Measurements from ENCODE around the gene AURKAIP1. TPM values are rescaled to one million over a fixed set of nuclear protein-coding genes. Genes with fewer than 3 reads are reported as not detected.

The AURKAIP1 gene
- polyA plus RNA-seq, 1 donor from 2014 or later = 104 TPM

GRCh38 chr1:1330366-1331067, 44.5 kb downstream of the AURKAIP1 start:
- no peak overlapping the region for H3K4me2 ChIP-seq (ENCODE audit: low read length)

More at GRCh38 chr1:1330366-1331067, 44.5 kb downstream of the AURKAIP1 start:
- no peaks in the 10 kb centered on the region for H3F3A ChIP-seq (ENCODE audit: insufficient read depth, low read length, poor library complexity, severe bottlenecking)
- TF ChIP-seq REST (IDR thresholded peaks at IDR 0.05; ENCODE audit: borderline replicate concordance) (no peak), RAD21 (conservative IDR thresholded peaks at IDR 0.05) (no peak), SMC3 (conservative IDR thresholded peaks at IDR 0.05; ENCODE audit: poor library complexity) (no peak), CTCF (IDR thresholded peaks at IDR 0.05; ENCODE audit: poor library complexity, severe bottlenecking) (no peak), POLR2AphosphoS5 (IDR thresholded peaks at IDR 0.05) (no peak), TAF1 (IDR thresholded peaks at IDR 0.05; ENCODE audit: low read depth) (no peak), EP300 (conservative IDR thresholded peaks at IDR 0.05; ENCODE audit: poor library complexity, severe bottlenecking) (no peak)
- H3K9me3 ChIP-seq (ENCODE audit: low read length) = no peaks in the 10 kb centered on the region
- H3K9ac ChIP-seq (ENCODE audit: low read length) = no peak overlapping the region
- no peak overlapping the region for H3K27ac ChIP-seq (ENCODE audit: low read length)
- no peak overlapping the region for H3K4me3 ChIP-seq (ENCODE audit: low read length)
- peaks cover 9% of the 10 kb centered on the region for H3K79me2 ChIP-seq (replicated peaks; ENCODE audit: insufficient read depth, low read length)
- H3K9me2 ChIP-seq (ENCODE audit: insufficient read depth, low read length) = no peaks in the 10 kb centered on the region
- H3K27me3 ChIP-seq (ENCODE audit: insufficient read depth, low read depth, low read length) = no peaks in the 10 kb centered on the region
- H3K36me3 ChIP-seq (ENCODE audit: insufficient read depth, low read length) = no peaks in the 10 kb centered on the region
- no peak overlapping the region for H2AFZ ChIP-seq (ENCODE audit: low read depth, low read length)
- H4K20me1 ChIP-seq (ENCODE audit: insufficient read depth) = no peaks in the 10 kb centered on the region

All from neural cell (in vitro differentiated cells).